ENCODE results near the gene PPARD. TPM values are rescaled to one million over a fixed set of nuclear protein-coding genes. Genes with fewer than 3 reads are reported as not detected.
A peak's percentile ranks its signal among the peaks of the same experiment; 100 is the strongest.

Gene PPARD
- total RNA-seq, 2 donors from 2014 or later: 10.9 to 11.5 TPM

GRCh38 chr6:35357677-35358076, 15.3 kb downstream of the PPARD start:
- Histone ChIP-seq H3K4me1 (ENCODE audit: control insufficient read depth, insufficient read depth, low read length) (no peaks in the 10 kb centered on the region), H3K9me3 (ENCODE audit: control insufficient read depth, low read length) (no peaks in the 10 kb centered on the region), H3K9ac (ENCODE audit: extremely low read depth, low read length, poor library complexity, severe bottlenecking) (no peak overlapping the region), H3K27ac (ENCODE audit: low read depth, low read length) (no peak overlapping the region), H3K27me3 (ENCODE audit: control insufficient read depth, insufficient read depth, low read length, poor library complexity, severe bottlenecking) (no peaks in the 10 kb centered on the region), H3K4me3 (ENCODE audit: low read length) (no peak overlapping the region), H3K36me3 (ENCODE audit: control insufficient read depth, insufficient read depth, low read length) (peaks cover 15% of the 10 kb centered on the region)
- TF ChIP-seq CTCF (conservative IDR thresholded peaks at IDR 0.05): no peak
- 88 to 98% methylated on average over 4 of the region's 4 CpGs for WGBS, 2 experiments (ENCODE audit: insufficient coverage in 1 of 2, insufficient read length in 1 of 2)
- peaks cover 34% of the 10 kb centered on the region for H3K36me3 Mint-ChIP-seq (ENCODE audit: low read depth)
- no peak overlapping the region for H3K4me3 Mint-ChIP-seq
- H3K27ac Mint-ChIP-seq: no peak overlapping the region
- no peaks in the 10 kb centered on the region for H3K27me3 Mint-ChIP-seq (ENCODE audit: insufficient read depth)
- H3K9me3 Mint-ChIP-seq: no peaks in the 10 kb centered on the region
- H3K4me1 Mint-ChIP-seq: peaks cover 25% of the 10 kb centered on the region
- DNase-seq: no peak

DNA sequence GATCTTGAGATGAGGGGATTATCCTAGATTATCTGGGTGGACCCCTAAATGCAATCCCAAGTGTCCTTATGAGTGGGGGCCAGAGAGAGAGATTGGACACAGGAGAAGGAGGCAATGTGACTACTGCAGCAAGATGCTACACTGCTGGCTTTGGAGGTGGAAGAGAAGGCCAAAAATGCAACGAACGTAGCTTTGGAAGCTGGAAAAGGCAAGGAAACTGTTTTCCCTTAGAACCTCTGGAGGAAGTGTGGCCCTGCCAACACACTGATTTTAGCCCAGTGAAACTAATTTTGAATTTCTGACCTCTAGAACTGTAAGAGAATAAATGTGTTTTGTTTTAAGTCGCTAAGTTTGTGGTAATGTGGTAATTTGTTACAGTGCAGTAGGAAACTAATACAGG, 15.7 kb downstream of the PPARD start:
- no peaks in the 10 kb centered on the region for H3K9me3 ChIP-seq (ENCODE audit: control insufficient read depth, low read length)
- H3K9ac ChIP-seq (ENCODE audit: extremely low read depth, low read length, poor library complexity, severe bottlenecking): no peak overlapping the region
- no peaks in the 10 kb centered on the region for H3K27me3 ChIP-seq (ENCODE audit: control insufficient read depth, insufficient read depth, low read length, poor library complexity, severe bottlenecking)
- Mint-ChIP-seq H3K27me3 (ENCODE audit: insufficient read depth) (no peaks in the 10 kb centered on the region), H3K9me3 (no peaks in the 10 kb centered on the region), H3K4me1 (peaks cover 25% of the 10 kb centered on the region), H3K27ac (peak overlapping the region; percentile 3), H3K4me3 (no peak overlapping the region), H3K36me3 (ENCODE audit: low read depth) (peaks cover 29% of the 10 kb centered on the region)
- peaks cover 11% of the 10 kb centered on the region for H3K36me3 ChIP-seq (ENCODE audit: control insufficient read depth, insufficient read depth, low read length)
- no peak for TF ChIP-seq CTCF (conservative IDR thresholded peaks at IDR 0.05)
- no peaks in the 10 kb centered on the region for H3K4me1 ChIP-seq (ENCODE audit: control insufficient read depth, insufficient read depth, low read length)
- WGBS, 2 experiments (ENCODE audit: insufficient coverage in 1 of 2, insufficient read length in 1 of 2): 86 to 100% methylated on average over 3 of the region's 3 CpGs
- H3K27ac ChIP-seq (ENCODE audit: low read depth, low read length): no peak overlapping the region
- H3K4me3 ChIP-seq (ENCODE audit: low read length): no peak overlapping the region
- DNase-seq: no peak

- no peaks in the 10 kb centered on the region for H3K27me3 ChIP-seq (ENCODE audit: control insufficient read depth, insufficient read depth, low read length, poor library complexity, severe bottlenecking)
- peaks cover 25% of the 10 kb centered on the region for H3K4me1 Mint-ChIP-seq
- H3K4me3 Mint-ChIP-seq: no peak overlapping the region
- H3K4me1 ChIP-seq (ENCODE audit: control insufficient read depth, insufficient read depth, low read length): no peaks in the 10 kb centered on the region
- no peak overlapping the region for H3K9ac ChIP-seq (ENCODE audit: extremely low read depth, low read length, poor library complexity, severe bottlenecking)
- H3K9me3 ChIP-seq (ENCODE audit: control insufficient read depth, low read length): no peaks in the 10 kb centered on the region
- no peak overlapping the region for H3K4me3 ChIP-seq (ENCODE audit: low read length)
- H3K27ac ChIP-seq (ENCODE audit: low read depth, low read length): no peak overlapping the region
- H3K36me3 ChIP-seq (ENCODE audit: control insufficient read depth, insufficient read depth, low read length): peaks cover 4% of the 10 kb centered on the region
- H3K27me3 Mint-ChIP-seq (ENCODE audit: insufficient read depth): no peaks in the 10 kb centered on the region
- H3K9me3 Mint-ChIP-seq: no peaks in the 10 kb centered on the region
- peak overlapping the region; percentile 63 for H3K27ac Mint-ChIP-seq
- WGBS, 2 experiments (ENCODE audit: insufficient coverage in 1 of 2, insufficient read length in 1 of 2): 97 to 100% methylated on average over 2 to 5 of the region's 5 CpGs
- TF ChIP-seq CTCF (conservative IDR thresholded peaks at IDR 0.05): no peak
- DNase-seq: no peak
- peaks cover 22% of the 10 kb centered on the region for H3K36me3 Mint-ChIP-seq (ENCODE audit: low read depth)
Measured at GRCh38 chr6:35359346-35359743, 17.0 kb downstream of the PPARD start.
